Keratinocyte (primary cell): ENCODE data around the gene IFNW1. TPM values are rescaled to one million over a fixed set of nuclear protein-coding genes. Genes with fewer than 3 reads are reported as not detected.

Experiments
- DNase-seq: peaks from one replicate; pipeline ENCODE4 v3.0.0-alpha.2; 2011; ENCODE audit warnings: low read depth, missing footprints, low spot score
- FAIRE-seq: peaks from 2 replicates; lab custom pipeline; 2011; peaks lifted over from hg19 to GRCh38; lab: Jason Lieb, UNC
- H2AFZ ChIP-seq: 2 replicates; pipeline ENCODE4 v1.6.0; 2012; ENCODE audit warnings: low read length, control low read depth, inconsistent platforms; ENCODE audit not compliant: control insufficient read depth
- H3K27ac ChIP-seq: 2 replicates; pipeline ENCODE4 v1.5.1; 2011; ENCODE audit warnings: low read length; ENCODE audit not compliant: control insufficient read depth, insufficient read depth
- H3K27me3 ChIP-seq: 3 replicates; pipeline ENCODE4 v1.6.0; 2011; ENCODE audit warnings: low read length; ENCODE audit not compliant: control insufficient read depth, insufficient read depth; ENCODE audit errors: extremely low read depth
- H3K36me3 ChIP-seq, 2 experiments: 2 replicates in 1 of 2; 3 replicates in 1 of 2; pipeline ENCODE4 v1.5.1; 2011; ENCODE audit warnings: low read length in 2 of 2, mild to moderate bottlenecking in 1 of 2; ENCODE audit not compliant: control insufficient read depth in 2 of 2, insufficient read depth in 2 of 2; ENCODE audit errors: extremely low read depth in 1 of 2
- H3K4me1 ChIP-seq: 3 replicates; pipeline ENCODE4 v1.5.1; 2011; ENCODE audit warnings: low read length; ENCODE audit not compliant: control insufficient read depth, insufficient read depth; ENCODE audit errors: extremely low read depth
- H3K4me2 ChIP-seq: 3 replicates; pipeline ENCODE4 v1.6.0; 2011; ENCODE audit warnings: low read depth, low read length; ENCODE audit not compliant: control insufficient read depth, insufficient read depth; ENCODE audit errors: extremely low read depth
- H3K4me3 ChIP-seq, 3 experiments: fragments of 200-600 bp in 1 of 3; sonication (generic) in 1 of 3; 2 replicates in 2 of 3; 3 replicates in 1 of 3; pipeline ENCODE4 v1.5.1; 2011 to 2016; ENCODE audit warnings: low read length in 3 of 3, mild to moderate bottlenecking in 3 of 3, control low read depth in 2 of 3, inconsistent platforms in 1 of 3, low read depth in 1 of 3, mixed read lengths in 1 of 3, mixed run types in 1 of 3, moderate library complexity in 1 of 3; ENCODE audit not compliant: control insufficient read depth in 2 of 3, insufficient read depth in 2 of 3; ENCODE audit errors: extremely low read depth in 1 of 3
- H3K79me2 ChIP-seq: 2 replicates; pipeline ENCODE4 v1.6.0; 2012; ENCODE audit warnings: low read length; ENCODE audit not compliant: control insufficient read depth, insufficient read depth
- H3K9ac ChIP-seq: 3 replicates; pipeline ENCODE4 v1.6.0; 2011; ENCODE audit warnings: low read length; ENCODE audit not compliant: control insufficient read depth, insufficient read depth; ENCODE audit errors: extremely low read depth
- H3K9me1 ChIP-seq: 3 replicates; pipeline ENCODE4 v1.6.0; 2011; ENCODE audit warnings: low read length; ENCODE audit not compliant: control insufficient read depth, insufficient read depth; ENCODE audit errors: extremely low read depth
- H3K9me3 ChIP-seq: 2 replicates; pipeline ENCODE4 v1.5.1; 2012; ENCODE audit warnings: low read depth, low read length; ENCODE audit not compliant: control insufficient read depth
- H4K20me1 ChIP-seq: 3 replicates; pipeline ENCODE4 v1.6.0; 2011; ENCODE audit warnings: low read length; ENCODE audit not compliant: control insufficient read depth, insufficient read depth; ENCODE audit errors: extremely low read depth
- CTCF ChIP-seq, 3 experiments: IDR thresholded peaks in 1 of 3; conservative IDR thresholded peaks in 1 of 3; optimal IDR thresholded peaks in 1 of 3; 2 replicates in 2 of 3; 3 replicates in 1 of 3; pipeline versions ENCODE3 to v1.5.1; 2011; ENCODE audit warnings: low read length in 3 of 3, mild to moderate bottlenecking in 3 of 3, moderate library complexity in 2 of 3, control low read depth in 1 of 3, inconsistent platforms in 1 of 3; ENCODE audit not compliant: insufficient read depth in 2 of 3; ENCODE audit errors: extremely low read depth in 1 of 3
- EZH2 ChIP-seq: IDR thresholded peaks from one replicate; pipeline ENCODE4 v1.6.1; 2012; ENCODE audit warnings: inconsistent platforms, mild to moderate bottlenecking, low read length, moderate library complexity
- dilution Hi-C: fragments of 300-500 bp; cut with MboI; formaldehyde crosslinking; loops from one replicate; pipeline ENCODE4 v1.7.0; 2020; ENCODE audit warnings: low sequenced_read_pairs; ENCODE audit not compliant: extremely low pct_ligation_motif_present
- polyA plus RNA-seq, 5 experiments: library from polyadenylated mRNA; depleted of rRNA in 3 of 5; stranded (reverse) in 3 of 5; stranded (forward) in 1 of 5; unstranded in 1 of 5; fragments of >200 nt; gene quantifications; 1 replicate in 1 of 5; 2 replicates in 3 of 5; 3 replicates in 1 of 5; pipeline versions ENCODE4 v1.2.1 to v1.2.3, GENCODE V29; 2011 to 2012; ENCODE audit warnings: missing spikeins in 2 of 5, low read depth in 1 of 5, low replicate concordance in 1 of 5

The IFNW1 gene
- polyA plus RNA-seq, 1 donor (not counting 4 experiments of a cell fraction or from before 2014, with no cell fraction given) = not detected

DNA sequence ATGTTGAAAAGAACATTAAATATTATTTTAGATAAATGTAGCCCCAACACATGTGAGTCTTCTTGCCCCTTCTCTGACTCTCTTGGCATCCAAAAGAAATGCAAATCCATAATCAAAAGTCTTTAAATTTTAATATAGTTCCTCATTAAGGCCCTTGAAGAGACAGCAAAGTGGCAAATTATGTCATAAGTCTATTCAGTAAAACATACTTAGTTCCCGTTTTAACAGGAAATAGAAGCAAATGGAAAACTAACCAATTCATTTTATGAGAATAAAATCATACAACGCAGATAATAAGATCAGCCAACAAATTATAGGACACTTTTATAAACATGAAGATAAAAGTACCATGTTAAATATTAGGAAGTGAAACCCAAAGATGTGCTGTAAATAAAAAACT lies 43.8 kb downstream of the IFNW1 start:
- Histone ChIP-seq H3K27me3 (no peaks in the 10 kb centered on the region), H3K4me3 (no peak overlapping the region), H4K20me1 (no peaks in the 10 kb centered on the region), H3K9ac (no peak overlapping the region), H3K27ac (no peak overlapping the region), H3K4me2 (no peak overlapping the region), H2AFZ (no peak overlapping the region), H3K36me3 (no peaks in the 10 kb centered on the region), H3K79me2 (no peaks in the 10 kb centered on the region), H3K4me1 (peaks cover 16% of the 10 kb centered on the region), H3K9me3 (no peaks in the 10 kb centered on the region), H3K9me1 (no peaks in the 10 kb centered on the region)
- FAIRE-seq = no peak
- dilution Hi-C loops = no loop called here
- DNase-seq = no peak
- TF ChIP-seq CTCF (optimal IDR thresholded peaks at IDR 0.05 in 1 of 3, IDR thresholded peaks at IDR 0.05 in 1 of 3, conservative IDR thresholded peaks at IDR 0.05 in 1 of 3; ENCODE audit: extremely low read depth in 1 of 3, insufficient read depth in 2 of 3, low read length in 3 of 3) (no peak), EZH2 (no peak)

DNA sequence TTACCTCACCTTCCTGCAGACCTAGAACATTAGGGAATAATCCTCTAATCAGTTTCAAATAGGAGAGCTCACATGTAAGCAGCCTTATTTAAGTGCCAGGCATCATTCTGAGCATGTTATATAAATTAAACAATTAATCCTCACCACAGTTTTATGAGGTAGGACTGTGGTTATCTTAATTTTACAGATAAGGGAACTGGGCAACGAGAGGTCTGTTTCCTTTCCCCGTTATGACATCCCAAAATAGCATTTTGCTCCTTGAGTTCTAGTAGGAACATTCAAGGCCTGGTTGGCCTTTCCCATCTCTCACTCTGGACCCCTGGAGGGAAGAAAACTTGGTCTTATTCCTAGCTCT lies 44.8 kb downstream of the IFNW1 start:
- DNase-seq = no peak
- no peaks in the 10 kb centered on the region for H3K9me3 ChIP-seq
- peak overlapping the region; percentile 62 for H3K9ac ChIP-seq
- peak overlapping the region; percentile 91 for H3K4me2 ChIP-seq
- peak overlapping the region in 1 of 3 experiments; percentile 68 for H3K4me3 ChIP-seq
- peak overlapping the region; percentile 21 for H2AFZ ChIP-seq
- peak overlapping the region; percentile 77 for H3K27ac ChIP-seq
- H3K9me1 ChIP-seq = no peaks in the 10 kb centered on the region
- FAIRE-seq = no peak
- H3K27me3 ChIP-seq = no peaks in the 10 kb centered on the region
- dilution Hi-C loops = no loop called here
- H4K20me1 ChIP-seq = no peaks in the 10 kb centered on the region
- peaks cover 16% of the 10 kb centered on the region for H3K4me1 ChIP-seq
- no peaks in the 10 kb centered on the region for H3K36me3 ChIP-seq
- TF ChIP-seq EZH2 (no peak), CTCF (optimal IDR thresholded peaks at IDR 0.05 in 1 of 3, IDR thresholded peaks at IDR 0.05 in 1 of 3, conservative IDR thresholded peaks at IDR 0.05 in 1 of 3; ENCODE audit: extremely low read depth in 1 of 3, insufficient read depth in 2 of 3, low read length in 3 of 3) (no peak)
- H3K79me2 ChIP-seq = no peaks in the 10 kb centered on the region
